SU-DHL-6 (cell line): ENCODE measurements around the gene GRAMD2B.

Experiments
- EZH2phosphoT487 ChIP-seq: fragments of 200-600 bp; sonication (generic), shearing (Covaris generic); conservative IDR thresholded peaks from 2 replicates; pipeline ENCODE4 v1.6.1; 2018; ENCODE audit warnings: mild to moderate bottlenecking, antibody characterized with exemption, low read length, moderate library complexity, mixed read lengths
- TF ChIP-seq, protein P1 (sequence below): fragments of 200-600 bp; sonication (generic); IDR thresholded peaks from one replicate; pipeline ENCODE4 v1.5.1; 2017; ENCODE audit warnings: antibody characterized with exemption, mild to moderate bottlenecking, low read length, moderate library complexity; ENCODE audit not compliant: insufficient read depth, poor library complexity, severe bottlenecking

DNA sequence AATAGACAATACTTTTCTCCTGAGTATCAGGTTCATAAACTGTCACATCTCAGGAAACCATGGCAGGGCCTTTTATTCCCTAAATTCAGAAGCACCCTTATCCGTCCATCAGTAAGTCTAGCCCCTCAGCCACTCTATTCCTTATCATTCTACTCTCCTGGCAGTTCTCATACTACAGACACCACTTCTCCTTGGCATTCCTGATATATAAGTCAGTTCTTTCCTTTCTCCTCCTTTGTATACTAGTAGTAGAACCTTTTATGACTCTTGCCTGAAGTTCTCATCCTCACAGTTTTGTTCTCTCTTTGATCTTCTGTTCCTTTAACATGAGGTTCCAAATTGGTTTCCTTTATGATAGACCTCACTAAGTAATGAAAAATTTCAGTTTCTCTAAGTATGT lies 29.3 kb downstream of the GRAMD2B start:
- TF ChIP-seq, protein P1, sequence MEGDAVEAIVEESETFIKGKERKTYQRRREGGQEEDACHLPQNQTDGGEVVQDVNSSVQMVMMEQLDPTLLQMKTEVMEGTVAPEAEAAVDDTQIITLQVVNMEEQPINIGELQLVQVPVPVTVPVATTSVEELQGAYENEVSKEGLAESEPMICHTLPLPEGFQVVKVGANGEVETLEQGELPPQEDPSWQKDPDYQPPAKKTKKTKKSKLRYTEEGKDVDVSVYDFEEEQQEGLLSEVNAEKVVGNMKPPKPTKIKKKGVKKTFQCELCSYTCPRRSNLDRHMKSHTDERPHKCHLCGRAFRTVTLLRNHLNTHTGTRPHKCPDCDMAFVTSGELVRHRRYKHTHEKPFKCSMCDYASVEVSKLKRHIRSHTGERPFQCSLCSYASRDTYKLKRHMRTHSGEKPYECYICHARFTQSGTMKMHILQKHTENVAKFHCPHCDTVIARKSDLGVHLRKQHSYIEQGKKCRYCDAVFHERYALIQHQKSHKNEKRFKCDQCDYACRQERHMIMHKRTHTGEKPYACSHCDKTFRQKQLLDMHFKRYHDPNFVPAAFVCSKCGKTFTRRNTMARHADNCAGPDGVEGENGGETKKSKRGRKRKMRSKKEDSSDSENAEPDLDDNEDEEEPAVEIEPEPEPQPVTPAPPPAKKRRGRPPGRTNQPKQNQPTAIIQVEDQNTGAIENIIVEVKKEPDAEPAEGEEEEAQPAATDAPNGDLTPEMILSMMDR = no peak
- no peak for TF ChIP-seq EZH2phosphoT487
